22Rv1 (cell line): Measurements from ENCODE around the gene BOC.

Source experiments
- ZFX ChIP-seq: fragments of 450-650 bp; IDR thresholded peaks from 2 replicates; pipeline ENCODE4 v1.6.1; 2017; ENCODE audit warnings: antibody characterized with exemption, borderline replicate concordance
- TF ChIP-seq, protein P1 (sequence below): fragments of 450-650 bp; IDR thresholded peaks from 2 replicates; pipeline ENCODE4 v1.5.1; 2017; ENCODE audit warnings: mild to moderate bottlenecking

- TF ChIP-seq, protein P1, sequence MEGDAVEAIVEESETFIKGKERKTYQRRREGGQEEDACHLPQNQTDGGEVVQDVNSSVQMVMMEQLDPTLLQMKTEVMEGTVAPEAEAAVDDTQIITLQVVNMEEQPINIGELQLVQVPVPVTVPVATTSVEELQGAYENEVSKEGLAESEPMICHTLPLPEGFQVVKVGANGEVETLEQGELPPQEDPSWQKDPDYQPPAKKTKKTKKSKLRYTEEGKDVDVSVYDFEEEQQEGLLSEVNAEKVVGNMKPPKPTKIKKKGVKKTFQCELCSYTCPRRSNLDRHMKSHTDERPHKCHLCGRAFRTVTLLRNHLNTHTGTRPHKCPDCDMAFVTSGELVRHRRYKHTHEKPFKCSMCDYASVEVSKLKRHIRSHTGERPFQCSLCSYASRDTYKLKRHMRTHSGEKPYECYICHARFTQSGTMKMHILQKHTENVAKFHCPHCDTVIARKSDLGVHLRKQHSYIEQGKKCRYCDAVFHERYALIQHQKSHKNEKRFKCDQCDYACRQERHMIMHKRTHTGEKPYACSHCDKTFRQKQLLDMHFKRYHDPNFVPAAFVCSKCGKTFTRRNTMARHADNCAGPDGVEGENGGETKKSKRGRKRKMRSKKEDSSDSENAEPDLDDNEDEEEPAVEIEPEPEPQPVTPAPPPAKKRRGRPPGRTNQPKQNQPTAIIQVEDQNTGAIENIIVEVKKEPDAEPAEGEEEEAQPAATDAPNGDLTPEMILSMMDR = no peak
- no peak for TF ChIP-seq ZFX
Measured at GRCh38 chr3:113234028-113234427, 22.7 kb downstream of the BOC start.
